ENCODE results near the gene RPL37. TPM values are rescaled to one million over a fixed set of nuclear protein-coding genes. Genes with fewer than 3 reads are reported as not detected.

The RPL37 gene
- polyA plus RNA-seq, 3 donors: 968 to 2,235 (median 1,717) TPM

- WGBS, 3 donors: 78 to 85% (median 78%) methylated on average over 5 of the region's 5 CpGs
- no peak overlapping the region for H3K27ac ChIP-seq (ENCODE audit: low read depth, low read length)
These were observed 54.8 kb downstream of the RPL37 start for GRCh38 chr5:40780199-40780598.

DNA sequence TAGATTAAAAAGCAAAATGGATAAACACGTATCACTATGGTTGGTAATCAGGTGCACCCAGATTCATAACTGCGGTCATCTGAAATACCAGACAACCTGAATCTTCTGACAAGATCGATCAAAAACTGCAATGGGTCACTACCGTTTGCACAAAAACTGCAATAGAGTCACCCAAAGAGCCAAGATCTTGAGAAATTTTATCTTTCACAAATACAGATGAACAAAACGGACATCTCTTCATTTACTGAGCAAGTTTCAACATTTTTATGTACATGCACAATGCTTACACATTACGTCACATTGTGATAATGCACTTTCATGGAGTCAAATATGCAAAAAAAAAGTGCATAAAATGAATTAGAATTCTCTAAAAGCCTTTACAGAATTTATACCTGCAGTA, 55.5 kb downstream of the RPL37 start:
- no peak overlapping the region for H3K27ac ChIP-seq (ENCODE audit: low read depth, low read length)
- 69 to 90% (median 71%) methylated on average over 6 of the region's 6 CpGs for WGBS, 3 donors

GRCh38 chr5:40778133-40778532, 56.9 kb downstream of the RPL37 start:
- WGBS, 3 donors: 96 to 100% (median 97%) methylated on average over 1 of the region's 1 CpG
- no peak overlapping the region for H3K27ac ChIP-seq (ENCODE audit: low read depth, low read length)

GRCh38 chr5:40776658-40776977, 58.4 kb downstream of the RPL37 start:
- WGBS, 3 donors: 69 to 86% (median 81%) methylated on average over 1 of the region's 1 CpG
- H3K27ac ChIP-seq (ENCODE audit: low read depth, low read length): no peak overlapping the region

GRCh38 chr5:40775846-40776657, 59.0 kb downstream of the RPL37 start:
- no peak overlapping the region for H3K27ac ChIP-seq (ENCODE audit: low read depth, low read length)
- WGBS, 3 donors: 62 to 68% (median 65%) methylated on average over 6 of the region's 6 CpGs

Other genes starting within 250 kb of the RPL37 start
- 10 to 100 TPM in 2 of 3 donors, 1 to 10 TPM in 1; 6.0 to 52.5 (median 18.5) TPM for gene PTGER4, start 155.3 kb downstream of the RPL37 start, polyA plus RNA-seq
- 1 to 10 TPM; 3.6 to 5.3 (median 4.9) TPM for gene TTC33, start 79.3 kb downstream of the RPL37 start, polyA plus RNA-seq
- 10 to 100 TPM; 17.8 to 38.2 (median 31.5) TPM for gene PRKAA1, start 36.8 kb downstream of the RPL37 start, polyA plus RNA-seq
- 10 to 100 TPM in 1 of 3 donors, 1 to 10 TPM in 2; 1.7 to 19.0 (median 6.7) TPM for gene CARD6, start 6.1 kb upstream of the RPL37 start, polyA plus RNA-seq
- 100 to 1,000 TPM; 154 to 737 (median 477) TPM for gene C7, start 74.3 kb upstream of the RPL37 start, polyA plus RNA-seq
- gene MROH2B, start 236.1 kb upstream of the RPL37 start, polyA plus RNA-seq: not detected